Ascending aorta (tissue), 2 donors: ENCODE data around the gene IRF9. TPM values are rescaled to one million over a fixed set of nuclear protein-coding genes. Genes with fewer than 3 reads are reported as not detected.
A peak's percentile ranks its signal among the peaks of the same experiment; 100 is the strongest.

ENCODE experiments used
- DNase-seq, 2 donors: peaks; one replicate each; pipeline ENCODE4 v3.0.0-alpha.2; 2019; ENCODE audit warnings: low spot score in 2 of 2
- H3K27ac ChIP-seq, 2 donors: fragments of 200-600 bp; sonication (generic); one replicate each; pipeline ENCODE4 v1.5.1; 2016 to 2017; ENCODE audit warnings: mild to moderate bottlenecking in 1 of 2
- H3K27me3 ChIP-seq: fragments of 200-600 bp; sonication (generic); one replicate; pipeline ENCODE4 v1.5.1; 2017
- H3K36me3 ChIP-seq, 2 donors: fragments of 200-600 bp; sonication (generic); one replicate each; pipeline ENCODE4 v1.5.1; 2016
- H3K4me1 ChIP-seq, 2 donors: fragments of 200-600 bp; sonication (generic); one replicate each; pipeline ENCODE4 v1.5.1; 2016 to 2017; ENCODE audit warnings: mild to moderate bottlenecking in 1 of 2
- H3K4me3 ChIP-seq, 2 donors: fragments of 200-600 bp; sonication (generic); one replicate each; pipeline ENCODE4 v1.5.1; 2016 to 2017; ENCODE audit warnings: mild to moderate bottlenecking in 1 of 2
- H3K9me3 ChIP-seq, 2 donors: fragments of 200-600 bp; sonication (generic); one replicate each; pipeline ENCODE4 v1.5.1; 2016
- intact Hi-C: fragments of 100-400 bp; cut with DNase I; formaldehyde crosslinking; loops from one replicate; pipeline ENCODE4 v1.15.1; 2023
- total RNA-seq: library from RNA; depleted of rRNA; stranded (reverse); fragments of >200 nt; gene quantifications from one replicate; pipeline ENCODE4 v1.1.0, GENCODE V29; 2016
- TF ChIP-seq, protein P1 (sequence below), 3 experiments: fragments of 200-600 bp in 2 of 3; fragments of 450-650 bp in 1 of 3; sonication (generic) in 2 of 3; IDR thresholded peaks; one replicate each; pipeline ENCODE4 v1.5.1; 2016 to 2019; ENCODE audit warnings: antibody characterized with exemption in 3 of 3, mild to moderate bottlenecking in 1 of 3, moderate library complexity in 1 of 3

The IRF9 gene
- total RNA-seq, 1 donor from 2014 or later, result 24.7 TPM

DNA sequence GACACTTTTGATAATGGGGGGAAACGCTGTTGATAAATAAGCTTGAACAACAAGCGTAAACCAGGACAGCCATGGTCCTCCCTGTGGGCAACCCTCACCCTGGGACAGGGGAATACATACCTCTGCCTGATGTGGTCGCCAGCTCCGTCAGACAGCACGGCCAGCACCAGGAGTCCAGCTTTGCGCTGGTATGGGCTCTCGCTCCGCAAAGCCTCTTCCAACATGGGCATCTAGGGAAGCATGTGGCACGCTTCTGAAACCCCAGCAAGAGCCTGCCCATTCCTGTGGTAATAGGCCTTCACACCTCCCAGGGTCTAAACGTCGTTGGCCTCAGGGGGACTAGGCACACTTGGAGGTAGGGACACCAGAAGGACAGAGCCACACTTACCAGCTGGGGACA is 24.7 kb downstream of the IRF9 start:
- H3K9me3 ChIP-seq, result no peaks in the 10 kb centered on the region
- peaks cover 29 to 54% of the 10 kb centered on the region in 2 donors for H3K36me3 ChIP-seq
- H3K27ac ChIP-seq, result no peak overlapping the region
- intact Hi-C loops, result no loop called here
- no peak overlapping the region for H3K4me3 ChIP-seq
- DNase-seq, result no peak
- no peaks in the 10 kb centered on the region for H3K27me3 ChIP-seq
- H3K4me1 ChIP-seq, result peaks cover 0 to 19% of the 10 kb centered on the region in 2 donors
- TF ChIP-seq, protein P1, sequence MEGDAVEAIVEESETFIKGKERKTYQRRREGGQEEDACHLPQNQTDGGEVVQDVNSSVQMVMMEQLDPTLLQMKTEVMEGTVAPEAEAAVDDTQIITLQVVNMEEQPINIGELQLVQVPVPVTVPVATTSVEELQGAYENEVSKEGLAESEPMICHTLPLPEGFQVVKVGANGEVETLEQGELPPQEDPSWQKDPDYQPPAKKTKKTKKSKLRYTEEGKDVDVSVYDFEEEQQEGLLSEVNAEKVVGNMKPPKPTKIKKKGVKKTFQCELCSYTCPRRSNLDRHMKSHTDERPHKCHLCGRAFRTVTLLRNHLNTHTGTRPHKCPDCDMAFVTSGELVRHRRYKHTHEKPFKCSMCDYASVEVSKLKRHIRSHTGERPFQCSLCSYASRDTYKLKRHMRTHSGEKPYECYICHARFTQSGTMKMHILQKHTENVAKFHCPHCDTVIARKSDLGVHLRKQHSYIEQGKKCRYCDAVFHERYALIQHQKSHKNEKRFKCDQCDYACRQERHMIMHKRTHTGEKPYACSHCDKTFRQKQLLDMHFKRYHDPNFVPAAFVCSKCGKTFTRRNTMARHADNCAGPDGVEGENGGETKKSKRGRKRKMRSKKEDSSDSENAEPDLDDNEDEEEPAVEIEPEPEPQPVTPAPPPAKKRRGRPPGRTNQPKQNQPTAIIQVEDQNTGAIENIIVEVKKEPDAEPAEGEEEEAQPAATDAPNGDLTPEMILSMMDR (IDR thresholded peaks at IDR 0.05), result no peak

DNA sequence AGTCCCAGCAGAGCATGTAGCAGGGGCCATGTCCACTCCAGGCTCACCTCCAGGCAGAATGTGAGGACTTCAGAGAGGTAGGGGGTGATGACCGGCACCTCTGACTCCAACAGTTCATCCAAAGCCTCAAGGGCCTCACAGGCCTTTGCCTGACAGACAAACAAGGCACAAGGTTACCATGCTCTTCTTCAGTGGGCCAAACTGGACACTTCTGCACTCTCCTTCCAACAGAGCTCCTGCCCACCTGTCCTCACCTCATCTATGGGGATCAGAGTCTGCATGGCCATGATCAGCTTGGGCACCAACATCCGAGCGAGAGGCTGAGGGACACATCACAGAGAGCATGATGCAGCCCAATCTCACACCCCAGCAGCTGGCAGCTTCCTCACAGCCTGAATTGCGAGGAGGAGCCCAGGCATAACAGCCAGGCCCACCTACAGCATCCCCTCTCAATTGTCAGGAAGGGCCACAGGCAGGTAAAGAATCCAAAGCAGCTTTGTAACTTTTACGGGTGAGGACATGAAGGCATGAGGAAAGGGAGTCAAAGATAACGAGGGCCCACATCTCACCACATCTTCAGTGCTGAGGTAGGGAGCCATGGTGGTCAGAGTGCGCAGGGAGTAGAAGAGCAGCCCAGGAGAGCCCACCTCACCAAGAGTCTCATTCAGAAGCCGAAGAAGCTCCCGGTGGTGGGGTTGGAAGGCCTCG is 25.9 kb downstream of the IRF9 start:
- Histone ChIP-seq H3K36me3 (peaks cover 31 to 49% of the 10 kb centered on the region in 2 donors), H3K4me1 (peaks cover 0 to 19% of the 10 kb centered on the region in 2 donors)
- no peak for DNase-seq

DNA sequence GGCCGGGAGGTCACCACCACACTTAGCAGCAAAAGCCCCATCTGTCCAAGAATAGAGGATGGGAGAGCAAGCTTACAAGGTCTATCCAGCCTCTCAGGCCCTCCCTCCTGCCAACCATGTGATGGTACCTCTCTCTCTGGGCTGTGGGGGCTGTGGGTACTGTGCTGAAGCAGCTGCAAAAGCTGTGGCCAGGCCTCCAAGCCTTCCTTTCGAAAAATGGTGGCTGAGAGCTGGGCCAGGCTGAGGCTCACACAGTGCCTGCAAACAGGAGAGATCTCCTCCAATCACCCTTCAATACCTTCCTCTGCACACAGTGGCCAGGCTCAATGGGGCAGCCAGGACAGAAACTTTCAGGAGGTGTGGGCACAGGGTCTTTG is 26.5 kb downstream of the IRF9 start:
- Histone ChIP-seq H3K36me3 (peaks cover 33 to 48% of the 10 kb centered on the region in 2 donors), H3K4me1 (peaks cover 0 to 19% of the 10 kb centered on the region in 2 donors), H3K27ac (no peak overlapping the region), H3K4me3 (peak overlapping the region in 1 of 2 donors; percentile 83), H3K9me3 (no peaks in the 10 kb centered on the region), H3K27me3 (no peaks in the 10 kb centered on the region)
- intact Hi-C loops, result no loop called here
- DNase-seq, result no peak
- TF ChIP-seq, protein P1 (IDR thresholded peaks at IDR 0.05), result no peak

More for the DNA sequence above, 25.9 kb downstream of the IRF9 start:
- intact Hi-C loops, result no loop called here
- H3K27me3 ChIP-seq, result no peaks in the 10 kb centered on the region
- H3K9me3 ChIP-seq, result no peaks in the 10 kb centered on the region
- H3K27ac ChIP-seq, result no peak overlapping the region
- TF ChIP-seq, protein P1 (IDR thresholded peaks at IDR 0.05), result no peak
- no peak overlapping the region for H3K4me3 ChIP-seq

DNA sequence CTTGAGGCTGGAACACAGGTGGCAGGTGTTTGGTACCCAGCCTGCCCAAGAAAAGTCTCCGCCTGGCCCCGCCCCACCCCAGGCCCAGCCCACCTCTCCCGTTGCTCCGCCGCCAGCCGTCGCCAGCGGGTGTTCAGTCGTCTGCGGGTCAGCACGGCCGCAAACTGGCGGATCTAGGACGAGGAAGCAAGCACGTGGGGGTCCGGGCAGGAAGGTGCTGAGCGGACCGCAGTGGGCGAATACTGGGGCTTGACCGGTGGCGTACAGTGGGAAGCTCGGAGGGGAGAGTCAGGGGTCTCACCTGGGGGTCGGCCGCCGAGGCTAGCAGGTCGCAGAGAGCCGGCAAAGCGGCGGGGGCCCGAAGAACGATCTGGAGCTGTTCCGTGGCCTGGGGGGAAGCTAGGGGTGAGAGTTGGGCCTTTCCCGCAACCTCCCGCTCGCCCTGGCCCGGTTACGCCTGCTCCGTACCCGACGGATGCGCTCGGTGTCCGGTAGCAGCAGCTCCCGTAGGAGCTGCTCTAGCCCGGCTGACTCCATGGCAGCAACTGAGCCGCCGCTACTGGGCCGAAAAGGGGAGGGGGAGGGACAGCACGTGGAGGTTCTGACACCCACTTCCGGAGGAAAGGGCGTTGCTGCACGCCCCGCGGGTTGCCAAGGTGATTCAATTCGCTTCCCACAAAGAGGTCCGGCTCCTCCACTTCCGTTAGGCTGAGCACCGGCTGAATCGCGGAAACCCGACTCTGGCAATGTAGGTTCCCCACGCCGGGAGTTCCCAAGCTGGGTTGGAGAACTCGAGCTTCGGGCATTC is 27.4 kb downstream of the IRF9 start, which contains the start of gene IPO4:
TSS of gene IPO4 (minus strand) at position 566 of the 808 bp plus-strand sequence. CDS start at position 537, 29 bp downstream.
- H3K4me1 ChIP-seq, result peaks cover 0 to 19% of the 10 kb centered on the region in 2 donors
- intact Hi-C loops, result loop anchor here (2.0 kb wide), 3 partner anchors 28 to 74 kb away; partner anchors contain the start of genes DCAF11, IRF9, NRL and PSME2
- TF ChIP-seq, protein P1 (IDR thresholded peaks at IDR 0.05), result no peak
- no peaks in the 10 kb centered on the region for H3K27me3 ChIP-seq
- H3K36me3 ChIP-seq, result peaks cover 32 to 46% of the 10 kb centered on the region in 2 donors
- peak within 1 kb of the TSS; percentile 50 to 83 for H3K4me3 ChIP-seq
- DNase-seq, result peak; percentile 81 to 97
- peak within 1 kb of the TSS; percentile 43 to 58 for H3K27ac ChIP-seq
- no peaks in the 10 kb centered on the region for H3K9me3 ChIP-seq

DNA sequence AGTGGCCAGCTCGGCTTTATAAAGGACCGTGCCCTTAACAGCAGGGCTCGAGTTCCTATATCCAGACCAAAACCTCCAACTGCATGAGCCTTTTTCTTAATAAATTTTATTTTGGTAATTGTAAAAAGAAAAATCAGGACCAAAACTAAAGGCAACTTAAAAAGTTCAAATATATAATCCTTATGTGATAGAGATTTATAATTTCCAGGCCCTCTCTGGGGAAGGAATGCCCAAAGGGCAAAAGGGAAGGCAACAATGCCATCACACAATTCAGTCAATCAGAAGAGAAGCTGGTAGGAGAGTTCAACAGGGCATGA is 28.0 kb downstream of the IRF9 start:
- Histone ChIP-seq H3K9me3 (no peaks in the 10 kb centered on the region), H3K4me3 (peak overlapping the region in 1 of 2 donors; percentile 83), H3K4me1 (peaks cover 1 to 20% of the 10 kb centered on the region in 2 donors), H3K36me3 (peaks cover 26 to 40% of the 10 kb centered on the region in 2 donors), H3K27ac (peak overlapping the region in 1 of 2 donors; percentile 17), H3K27me3 (no peaks in the 10 kb centered on the region)
- TF ChIP-seq, protein P1 (IDR thresholded peaks at IDR 0.05), result no peak
- intact Hi-C loops, result loop anchor here (2.0 kb wide), 3 partner anchors 28 to 74 kb away; partner anchors contain the start of genes DCAF11, IRF9, NRL and PSME2
- DNase-seq, result no peak
